SK-N-MC (cell line): ENCODE results near the gene NLRP5.
A peak's percentile ranks its signal among the peaks of the same experiment; 100 is the strongest.

Experiments
- DNase-seq: peaks from one replicate; pipeline ENCODE4 v3.0.0-alpha.2; 2011; ENCODE audit warnings: low read depth, low spot score
- H3K27ac ChIP-seq: fragments of 200-600 bp; sonication (generic); 2 replicates; pipeline ENCODE4 v1.5.1; 2016; ENCODE audit warnings: mixed run types
- H3K36me3 ChIP-seq: fragments of 200-600 bp; sonication (generic); 2 replicates; pipeline ENCODE4 v1.6.1; 2017; ENCODE audit warnings: antibody characterized with exemption, low read length, mixed read lengths; ENCODE audit not compliant: insufficient read depth
- H3K4me3 ChIP-seq: fragments of 200-600 bp; sonication (generic); 2 replicates; pipeline ENCODE4 v1.5.1; 2016
- H3K9ac ChIP-seq: fragments of 200-600 bp; sonication (generic); 2 replicates; pipeline ENCODE4 v1.8.0; 2017; ENCODE audit warnings: mixed run types, mixed read lengths; ENCODE audit not compliant: insufficient read length
- H3K9me3 ChIP-seq: fragments of 200-600 bp; sonication (generic); 2 replicates; pipeline ENCODE4 v1.6.1; 2017; ENCODE audit warnings: low read depth, mild to moderate bottlenecking, antibody characterized with exemption, low read length, moderate library complexity, mixed read lengths
- EZH2 ChIP-seq: fragments of 200-600 bp; sonication (generic); IDR thresholded peaks from one replicate; pipeline ENCODE4 v1.6.1; 2017; ENCODE audit warnings: antibody characterized with exemption
- FOXP2 ChIP-seq: optimal IDR thresholded peaks from 2 replicates; pipeline ENCODE3; 2011; ENCODE audit warnings: mild to moderate bottlenecking, moderate library complexity; ENCODE audit not compliant: insufficient read depth; ENCODE audit errors: extremely low read length, control extremely low read depth
- POLR2AphosphoS5 ChIP-seq: IDR thresholded peaks from 2 replicates; pipeline ENCODE4 v1.6.1; 2012; ENCODE audit warnings: mild to moderate bottlenecking, low read depth, low read length, borderline replicate concordance

NLRP5 gene

DNA sequence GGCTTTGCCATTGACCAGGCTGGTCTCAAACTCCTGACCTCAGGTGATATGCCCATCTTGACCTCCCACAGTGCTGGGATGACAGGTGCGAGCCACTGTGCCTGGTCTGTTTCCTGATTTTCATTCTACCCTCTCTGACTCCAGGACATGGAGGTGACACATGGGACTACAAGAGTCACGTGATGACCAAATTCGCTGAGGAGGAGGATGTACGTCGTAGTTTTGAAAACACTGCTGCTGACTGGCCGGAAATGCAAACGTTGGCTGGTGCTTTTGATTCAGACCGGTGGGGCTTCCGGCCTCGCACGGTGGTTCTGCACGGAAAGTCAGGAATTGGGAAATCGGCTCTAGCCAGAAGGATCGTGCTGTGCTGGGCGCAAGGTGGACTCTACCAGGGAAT lies 40.2 kb downstream of the NLRP5 start:
- H3K4me3 ChIP-seq, result no peak overlapping the region
- no peak for TF ChIP-seq FOXP2
- no peak for TF ChIP-seq POLR2AphosphoS5
- TF ChIP-seq EZH2, result no peak
- H3K9ac ChIP-seq, result no peak overlapping the region
- H3K9me3 ChIP-seq, result no peaks in the 10 kb centered on the region
- DNase-seq, result no peak
- H3K27ac ChIP-seq, result no peak overlapping the region
- H3K36me3 ChIP-seq, result no peaks in the 10 kb centered on the region

DNA sequence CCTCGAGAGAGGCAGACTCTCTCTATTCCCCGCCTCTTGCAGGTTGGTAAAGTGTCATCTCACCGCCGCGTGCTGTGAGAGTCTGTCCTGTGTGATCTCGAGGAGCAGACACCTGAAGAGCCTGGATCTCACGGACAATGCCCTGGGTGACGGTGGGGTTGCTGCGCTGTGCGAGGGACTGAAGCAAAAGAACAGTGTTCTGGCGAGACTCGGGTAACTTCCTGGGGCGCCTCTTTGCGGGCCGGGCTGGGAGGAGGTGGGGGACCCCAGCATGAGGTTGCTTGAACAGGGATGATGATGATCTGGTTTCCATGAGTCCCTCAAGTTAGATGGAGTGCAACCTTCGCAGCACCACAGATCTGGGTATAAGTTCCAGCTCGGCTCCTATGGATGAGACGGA lies 67.0 kb downstream of the NLRP5 start:
- H3K27ac ChIP-seq, result no peak overlapping the region
- DNase-seq, result no peak
- no peaks in the 10 kb centered on the region for H3K36me3 ChIP-seq
- no peak overlapping the region for H3K4me3 ChIP-seq
- no peak for TF ChIP-seq FOXP2
- TF ChIP-seq POLR2AphosphoS5, result no peak
- no peak for TF ChIP-seq EZH2
- no peak overlapping the region for H3K9ac ChIP-seq
- H3K9me3 ChIP-seq, result no peaks in the 10 kb centered on the region

DNA sequence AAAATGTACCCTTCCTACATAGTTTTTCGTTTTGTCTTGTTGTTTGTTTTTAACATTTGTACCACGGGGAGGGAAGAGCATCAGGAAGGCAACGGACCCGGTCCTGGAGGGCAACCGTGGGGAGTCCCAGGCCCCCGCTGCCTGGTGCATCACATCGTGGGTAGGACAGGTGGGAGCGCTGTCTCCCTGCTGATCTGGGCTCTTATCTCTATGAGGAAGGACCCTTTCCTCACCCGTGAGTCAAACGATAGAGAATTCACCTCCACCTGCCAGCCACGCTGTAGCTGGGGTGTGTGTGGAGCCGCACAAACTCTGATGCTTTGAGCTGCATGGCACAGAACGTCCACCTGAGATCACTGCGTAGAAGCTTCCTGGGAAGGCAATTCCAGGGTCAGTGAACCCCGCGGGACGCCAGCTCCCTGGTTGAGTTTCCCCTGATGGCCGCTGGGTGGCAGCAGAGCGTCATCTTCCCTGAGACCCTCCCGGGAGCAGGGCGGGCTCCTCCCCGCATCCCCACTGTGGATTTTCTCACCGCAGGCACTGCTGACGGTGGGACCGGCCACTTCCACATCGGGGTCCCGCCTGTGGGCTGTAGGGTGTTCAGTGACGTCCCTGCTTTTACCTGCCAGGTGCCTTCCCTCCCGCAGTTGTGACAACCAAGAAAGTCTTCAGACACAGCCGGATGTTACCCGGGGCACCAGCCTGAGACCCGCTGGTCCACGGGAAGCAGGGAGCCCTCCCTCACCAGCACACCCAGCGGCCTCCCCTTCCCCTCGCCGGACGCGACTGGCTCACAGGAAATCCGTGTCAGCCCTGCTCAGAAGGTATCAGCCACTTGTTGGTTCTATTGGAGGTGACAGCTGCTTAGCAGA lies 79.8 kb downstream of the NLRP5 start:
- Histone ChIP-seq H3K9me3 (no peaks in the 10 kb centered on the region), H3K4me3 (no peak overlapping the region), H3K9ac (no peak overlapping the region), H3K27ac (no peak overlapping the region), H3K36me3 (no peaks in the 10 kb centered on the region)
- TF ChIP-seq FOXP2 (no peak), EZH2 (no peak), POLR2AphosphoS5 (no peak)
- no peak for DNase-seq

DNA sequence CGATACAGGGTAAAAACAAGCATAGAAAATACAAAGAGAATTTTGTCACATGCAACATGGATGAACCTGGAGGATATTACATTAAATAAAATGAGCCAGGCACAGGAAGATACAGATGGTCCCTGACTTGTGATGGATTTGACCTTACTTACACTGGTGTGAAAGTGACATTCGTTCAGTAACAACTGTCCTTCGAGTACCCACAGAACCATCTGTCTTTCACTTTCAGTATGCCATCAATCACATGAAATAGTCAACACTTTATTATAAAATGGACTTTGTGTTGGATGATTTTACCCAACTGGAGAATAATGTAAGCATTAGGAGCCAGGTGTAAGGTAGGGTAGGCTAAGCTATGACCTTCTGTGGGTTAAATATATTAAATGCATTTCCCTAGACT lies 83.1 kb downstream of the NLRP5 start:
- Histone ChIP-seq H3K27ac (no peak overlapping the region), H3K36me3 (no peaks in the 10 kb centered on the region), H3K4me3 (no peak overlapping the region), H3K9me3 (no peaks in the 10 kb centered on the region), H3K9ac (no peak overlapping the region)
- no peak for TF ChIP-seq POLR2AphosphoS5
- no peak for TF ChIP-seq EZH2
- TF ChIP-seq FOXP2, result no peak
- no peak for DNase-seq

DNA sequence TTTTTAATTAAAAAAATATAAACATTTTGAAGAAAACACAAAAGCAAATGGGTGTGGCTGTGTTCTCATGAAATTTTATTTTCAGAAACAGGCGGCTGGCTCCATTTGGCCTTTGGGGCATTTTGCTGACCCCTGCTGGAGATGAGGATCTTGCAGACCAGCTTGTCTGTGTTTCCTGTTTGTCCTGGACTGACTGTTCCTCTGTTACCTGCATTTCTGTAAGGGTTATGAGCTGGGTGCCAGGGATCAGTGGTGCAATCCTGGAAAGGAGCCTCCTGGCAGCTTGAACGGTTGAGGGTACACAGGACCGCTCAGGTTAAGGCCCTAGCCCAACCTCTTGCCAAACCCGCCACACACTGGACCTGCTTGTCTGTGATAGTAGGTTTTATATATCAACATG lies 84.6 kb downstream of the NLRP5 start:
- H3K36me3 ChIP-seq, result no peaks in the 10 kb centered on the region
- TF ChIP-seq EZH2 (no peak), POLR2AphosphoS5 (no peak), FOXP2 (no peak)
- no peak overlapping the region for H3K4me3 ChIP-seq
- no peak for DNase-seq
- no peak overlapping the region for H3K27ac ChIP-seq
- no peak overlapping the region for H3K9ac ChIP-seq
- no peaks in the 10 kb centered on the region for H3K9me3 ChIP-seq

DNA sequence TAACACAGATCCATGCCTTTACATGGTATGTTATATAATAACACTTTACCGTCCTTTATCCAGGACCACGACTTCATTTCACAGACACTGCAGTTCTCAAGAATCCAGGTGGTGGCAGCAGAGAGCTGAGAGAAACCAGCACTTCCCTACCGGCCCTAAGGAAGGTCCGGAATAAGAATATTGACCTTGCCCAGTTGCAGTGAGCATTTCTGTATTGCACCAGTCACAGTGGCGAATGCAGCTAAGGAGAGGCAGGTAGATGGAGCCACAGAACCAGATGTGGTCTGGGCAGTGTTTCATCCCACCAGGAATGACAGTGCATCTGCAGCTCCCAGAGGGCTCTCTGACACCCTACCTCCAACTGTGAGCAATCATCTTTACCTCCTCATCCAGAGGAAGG lies 89.9 kb downstream of the NLRP5 start:
- DNase-seq, result no peak

DNA sequence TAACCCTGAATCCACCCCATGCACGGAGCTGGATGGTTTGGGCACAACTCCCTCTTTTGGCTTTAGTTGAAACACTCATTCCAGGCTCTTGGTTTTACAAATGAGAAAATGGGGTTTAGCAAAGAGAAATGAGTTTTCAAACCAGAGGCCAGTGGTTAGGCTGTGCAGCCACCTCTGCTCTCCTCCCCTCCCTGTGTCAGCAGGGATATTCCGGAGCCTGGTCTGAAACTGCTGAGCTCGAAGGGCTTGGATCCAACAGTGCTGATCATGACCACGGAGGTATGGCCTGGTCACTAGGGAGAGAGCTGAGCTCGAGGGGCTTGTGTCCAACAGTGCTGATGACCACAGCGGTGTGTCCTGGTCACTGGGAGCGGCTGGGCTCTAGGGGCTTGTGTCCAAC lies 93.0 kb downstream of the NLRP5 start:
- no peak for TF ChIP-seq POLR2AphosphoS5
- TF ChIP-seq FOXP2, result no peak
- TF ChIP-seq EZH2, result no peak
- Histone ChIP-seq H3K9me3 (no peaks in the 10 kb centered on the region), H3K36me3 (no peaks in the 10 kb centered on the region), H3K4me3 (no peak overlapping the region), H3K9ac (no peak overlapping the region), H3K27ac (no peak overlapping the region)
- no peak for DNase-seq

More for the DNA sequence above, 89.9 kb downstream of the NLRP5 start:
- Histone ChIP-seq H3K9me3 (no peaks in the 10 kb centered on the region), H3K36me3 (no peaks in the 10 kb centered on the region), H3K27ac (no peak overlapping the region), H3K9ac (no peak overlapping the region), H3K4me3 (no peak overlapping the region)
- TF ChIP-seq FOXP2 (no peak), EZH2 (no peak), POLR2AphosphoS5 (no peak)

DNA sequence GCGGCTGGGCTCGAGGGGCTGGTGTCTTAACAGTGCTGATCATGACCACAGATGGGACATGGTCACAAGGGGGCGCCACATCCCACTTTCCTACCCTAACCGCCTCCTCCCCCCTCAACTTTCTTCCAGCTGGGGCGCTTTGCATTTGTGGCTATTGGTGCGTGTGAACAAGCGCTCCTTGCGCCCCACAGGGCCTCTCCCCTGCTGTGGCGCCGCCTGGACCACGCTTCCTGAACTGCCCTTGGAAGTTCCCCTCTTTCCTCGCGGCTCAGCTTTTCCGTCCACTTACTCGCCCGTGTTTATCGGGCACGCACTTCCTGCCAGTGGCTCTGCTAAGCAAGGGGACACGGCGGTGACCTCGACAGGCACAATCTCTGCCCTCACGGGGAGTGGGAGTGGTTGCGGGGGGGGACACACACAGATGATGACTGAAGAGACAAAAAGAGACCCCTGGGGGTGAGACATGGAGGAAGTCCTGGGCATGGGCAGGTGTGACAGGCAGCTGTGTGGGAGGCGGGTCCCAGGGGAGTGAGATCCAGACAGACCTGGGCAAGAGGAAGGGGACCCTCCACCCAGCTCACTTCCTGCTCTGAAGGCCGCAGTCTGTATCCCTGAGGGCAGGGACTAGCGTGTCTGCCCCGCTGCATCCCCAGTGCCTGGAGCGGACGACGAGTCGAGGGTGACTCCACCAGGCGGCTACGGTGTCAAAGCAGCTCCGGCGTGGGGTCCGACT lies 94.3 kb downstream of the NLRP5 start:
- H3K9ac ChIP-seq, result no peak overlapping the region
- no peak overlapping the region for H3K27ac ChIP-seq
- DNase-seq, result no peak
- no peaks in the 10 kb centered on the region for H3K36me3 ChIP-seq
- 0 out of 2 replicates have a peak overlapping the region, but pooled peaks have one; percentile 26 for H3K4me3 ChIP-seq
- no peaks in the 10 kb centered on the region for H3K9me3 ChIP-seq
- TF ChIP-seq EZH2 (no peak), POLR2AphosphoS5 (no peak), FOXP2 (no peak)
